Measurements from ENCODE around the gene CMSS1.

The CMSS1 gene

DNA sequence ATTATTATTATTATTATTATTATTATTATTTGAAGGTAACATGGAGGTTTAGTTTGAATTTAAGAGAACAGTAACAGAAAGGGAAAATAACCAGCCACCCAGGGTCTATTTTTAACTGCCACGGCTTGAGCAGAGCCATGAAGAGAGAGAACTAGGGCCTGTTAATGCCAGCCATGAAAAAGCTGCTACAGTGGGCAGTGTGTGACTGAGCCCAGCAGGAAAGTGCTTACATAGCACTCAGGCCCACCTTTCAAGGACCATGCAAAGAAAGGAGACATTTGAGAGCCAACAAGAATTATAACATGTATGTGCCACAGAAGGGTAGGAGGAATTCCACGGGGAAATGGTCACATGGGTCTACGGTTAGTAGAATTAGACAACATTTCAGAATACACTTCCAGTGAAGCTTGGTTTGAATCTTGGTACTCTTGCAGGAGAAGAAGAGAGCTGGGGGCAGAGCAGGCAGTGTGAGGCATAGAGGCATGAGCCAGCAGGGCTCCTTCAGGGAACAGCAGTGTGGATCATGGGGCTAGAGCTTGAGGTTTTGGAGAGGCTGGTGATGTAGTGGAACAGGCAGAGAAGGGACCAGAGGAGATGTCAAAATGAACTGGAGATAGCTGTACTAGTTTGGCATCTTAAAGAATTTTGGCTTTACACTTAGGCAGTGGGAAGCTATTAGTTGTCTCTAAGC, 140.7 kb downstream of the CMSS1 start:
- no peak for DNase-seq (ENCODE audit: low read depth in 2 of 2)

DNA sequence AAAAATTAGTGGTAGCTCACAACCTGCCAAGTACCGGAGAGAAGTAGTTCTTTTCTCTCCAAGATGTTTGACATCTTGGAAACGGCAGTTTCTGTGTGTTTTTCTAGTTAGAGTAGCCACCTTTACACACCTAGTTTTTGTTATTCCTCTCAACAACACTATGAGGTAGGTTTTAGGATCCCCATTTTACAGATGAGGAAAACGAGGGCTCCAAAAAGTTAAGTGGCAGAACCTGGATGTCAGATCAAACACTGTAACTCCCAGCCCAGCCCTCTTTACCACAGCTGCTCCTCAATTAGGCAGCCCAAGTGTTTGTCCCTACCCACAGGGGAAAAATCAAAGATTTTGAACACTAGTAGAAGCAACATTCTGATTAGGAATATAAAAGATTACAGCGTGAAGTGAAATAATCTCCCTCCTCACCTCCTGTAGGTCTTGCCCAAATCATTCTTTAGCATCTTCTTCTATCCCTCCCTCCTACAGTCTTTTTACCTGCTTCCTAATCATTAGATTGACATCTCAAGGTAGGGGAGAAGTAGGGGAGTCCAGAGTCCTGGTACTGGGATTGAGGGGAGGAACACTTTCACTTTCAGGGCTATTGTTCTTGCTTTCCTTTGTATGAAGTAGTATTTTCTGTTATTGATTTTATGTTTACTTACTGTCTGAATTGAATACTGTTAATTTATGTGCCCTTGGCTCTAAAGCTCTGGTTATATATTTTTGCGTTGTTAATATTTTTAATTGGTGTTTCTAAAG, 142.6 kb downstream of the CMSS1 start:
- DNase-seq (ENCODE audit: low read depth in 2 of 2), result no peak

DNA sequence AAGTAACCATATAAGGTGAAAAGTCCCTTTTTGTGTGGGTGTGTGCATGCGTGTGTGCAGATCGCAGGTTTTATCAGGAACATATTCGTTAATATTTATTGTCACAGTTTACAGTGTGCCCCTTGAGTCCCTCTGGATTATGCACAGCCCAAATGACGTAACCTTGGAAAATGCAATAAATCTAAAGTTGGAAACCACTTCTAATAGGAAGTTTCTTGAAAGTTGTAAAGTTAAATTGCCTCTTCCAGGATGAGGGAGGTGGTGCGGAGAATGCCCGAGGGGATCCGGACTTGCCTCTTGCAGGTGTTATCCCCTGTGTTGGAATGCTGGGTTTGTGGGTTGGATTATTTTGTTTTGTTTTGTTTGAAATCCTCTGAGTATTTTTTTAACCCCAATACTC, 143.3 kb downstream of the CMSS1 start:
- DNase-seq (ENCODE audit: low read depth in 2 of 2), result no peak

DNA sequence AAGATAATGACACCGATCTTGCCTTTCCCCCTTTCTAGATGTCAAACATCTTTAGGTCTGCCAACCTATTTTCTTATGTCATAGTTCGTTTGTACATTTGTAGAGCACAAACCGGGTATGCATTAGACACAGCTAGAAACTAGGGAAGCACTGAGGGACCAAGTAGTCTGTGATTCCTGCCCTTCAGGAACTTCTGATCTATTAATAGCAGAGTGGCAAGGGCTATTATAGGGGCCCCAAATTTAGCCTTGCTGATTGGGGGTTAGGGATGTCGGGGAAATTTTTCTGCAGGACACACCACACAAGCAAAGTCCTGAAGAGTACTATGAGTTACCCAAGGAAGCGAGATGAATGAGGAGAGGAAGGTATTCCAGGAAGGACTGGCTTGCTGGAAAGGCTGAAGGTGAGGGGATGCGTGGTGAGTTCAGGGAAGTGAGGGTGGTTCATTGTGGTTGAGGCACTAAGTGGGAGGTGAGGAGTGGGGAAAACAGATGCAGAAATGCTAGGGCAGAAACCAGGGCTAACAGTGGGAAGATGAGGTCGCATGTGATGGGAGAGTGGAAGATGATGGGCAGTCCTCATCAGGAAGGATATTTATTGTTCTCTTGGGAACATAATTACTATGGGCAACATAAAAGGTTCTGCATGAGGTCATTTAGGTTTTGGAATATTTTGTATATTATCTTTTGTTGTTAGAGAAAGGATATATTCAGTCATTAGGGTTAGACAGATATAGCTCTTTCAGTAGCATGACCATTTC, 144.3 kb downstream of the CMSS1 start:
- no peak for DNase-seq (ENCODE audit: low read depth in 2 of 2)

DNA sequence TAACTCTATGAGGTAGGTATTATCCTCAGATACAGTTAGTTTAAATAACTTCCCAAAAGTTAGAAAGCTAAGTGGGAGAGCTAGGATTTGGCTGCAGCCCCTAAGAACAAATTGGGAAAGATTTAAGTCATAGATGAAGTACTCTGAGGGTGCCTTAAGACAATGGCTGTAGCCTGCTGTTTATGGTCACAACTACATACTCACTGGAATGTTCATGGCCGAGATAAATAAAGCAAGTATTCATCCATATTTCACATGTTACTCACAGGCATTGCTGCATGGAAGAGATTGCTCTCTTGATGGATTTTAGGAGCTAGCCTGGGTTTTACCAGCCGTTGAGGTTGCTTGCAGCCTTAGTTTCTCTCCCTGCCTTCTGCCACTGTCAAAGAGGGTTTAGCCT, 145.0 kb downstream of the CMSS1 start:
- DNase-seq (ENCODE audit: low read depth in 2 of 2), result no peak

DNA sequence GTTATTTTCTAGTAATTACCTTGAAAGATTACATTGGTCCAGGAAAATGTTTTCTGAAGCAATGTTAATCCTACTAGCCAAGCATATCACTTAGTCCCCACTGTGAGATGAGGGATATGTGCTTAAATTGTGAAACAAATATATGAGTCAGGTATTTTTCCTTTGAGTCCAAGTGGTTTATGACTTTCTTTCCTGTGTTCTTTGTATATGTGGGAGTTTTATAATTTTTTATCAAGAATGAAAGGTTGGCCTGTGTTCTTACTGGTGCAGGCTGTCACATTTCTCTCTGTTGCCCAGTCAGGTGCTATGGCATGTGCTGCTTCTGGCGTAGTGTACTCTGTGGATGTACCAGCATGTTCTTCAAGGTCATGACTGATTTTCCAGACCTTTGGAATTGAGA, 147.4 kb downstream of the CMSS1 start:
- DNase-seq (ENCODE audit: low read depth in 2 of 2), result no peak

DNA sequence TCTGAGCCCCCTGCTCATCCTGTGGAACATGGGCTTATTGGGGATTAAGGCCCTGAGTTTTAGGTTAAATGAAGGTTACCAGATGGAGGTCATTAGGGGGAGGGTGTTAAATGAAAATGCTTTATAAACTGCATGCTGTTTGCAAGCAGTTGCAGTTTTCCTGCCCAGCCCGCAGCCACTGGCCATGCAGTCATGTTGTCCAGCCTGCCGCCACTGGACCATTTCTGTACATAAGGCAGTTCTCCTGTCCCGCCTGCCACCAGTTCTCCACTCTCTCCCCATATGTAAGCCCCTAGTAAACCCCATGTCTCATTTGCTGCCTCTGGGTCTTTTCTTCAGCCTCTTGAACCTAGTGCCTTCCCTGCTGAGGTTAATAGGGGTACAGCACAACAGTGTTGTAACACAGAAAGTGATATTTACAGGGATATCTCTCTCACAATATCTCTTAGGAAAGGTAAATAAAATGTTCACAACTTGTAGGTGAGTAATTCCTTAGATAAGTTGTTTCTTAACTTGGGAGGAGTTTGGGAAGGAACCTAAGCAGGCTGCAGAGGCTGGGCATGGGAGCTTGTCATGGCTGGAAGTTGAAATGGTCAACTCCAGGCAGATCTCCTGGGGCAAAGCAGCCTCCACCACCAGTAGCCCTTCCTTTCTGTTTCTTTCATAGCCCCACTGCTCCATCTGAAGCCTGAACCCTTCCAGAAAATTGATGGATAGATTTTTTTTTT, 148.2 kb downstream of the CMSS1 start:
- no peak for DNase-seq (ENCODE audit: low read depth in 2 of 2)

DNA sequence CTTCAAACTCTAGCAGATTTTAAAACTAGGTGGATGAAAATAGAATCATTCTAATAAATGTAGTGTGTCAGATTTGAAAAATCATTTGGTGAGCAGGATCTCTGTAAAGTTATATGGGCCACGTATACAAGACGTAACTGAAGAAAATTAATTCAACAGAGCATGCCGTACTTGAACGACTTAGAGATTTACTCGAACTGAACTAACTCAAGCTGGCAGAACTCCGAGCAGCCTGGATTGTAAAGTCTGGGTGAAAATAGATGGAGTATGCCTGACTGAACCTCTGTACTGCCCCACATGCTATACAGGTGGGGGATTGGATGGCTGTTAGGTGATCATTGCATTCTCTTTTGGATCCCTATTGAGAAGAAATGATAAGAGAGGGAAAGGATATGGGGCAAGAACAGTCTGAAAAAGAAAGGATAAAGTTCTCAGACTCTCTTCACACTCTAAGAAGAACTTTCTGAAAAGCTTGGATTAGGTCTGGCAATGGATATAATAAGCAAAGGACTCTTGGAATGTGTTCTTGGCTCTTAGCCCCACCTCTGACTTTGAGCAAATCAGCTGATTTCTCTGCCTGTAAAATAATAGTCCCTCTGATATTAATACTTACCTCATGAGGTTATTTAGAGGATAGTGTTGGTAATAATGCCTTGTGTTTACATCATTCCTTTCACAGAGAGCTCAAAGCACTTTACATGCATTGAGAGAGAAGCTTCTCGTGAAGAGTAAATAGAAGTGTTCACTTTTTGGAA, 149.2 kb downstream of the CMSS1 start:
- no peak for DNase-seq (ENCODE audit: low read depth in 2 of 2)

DNA sequence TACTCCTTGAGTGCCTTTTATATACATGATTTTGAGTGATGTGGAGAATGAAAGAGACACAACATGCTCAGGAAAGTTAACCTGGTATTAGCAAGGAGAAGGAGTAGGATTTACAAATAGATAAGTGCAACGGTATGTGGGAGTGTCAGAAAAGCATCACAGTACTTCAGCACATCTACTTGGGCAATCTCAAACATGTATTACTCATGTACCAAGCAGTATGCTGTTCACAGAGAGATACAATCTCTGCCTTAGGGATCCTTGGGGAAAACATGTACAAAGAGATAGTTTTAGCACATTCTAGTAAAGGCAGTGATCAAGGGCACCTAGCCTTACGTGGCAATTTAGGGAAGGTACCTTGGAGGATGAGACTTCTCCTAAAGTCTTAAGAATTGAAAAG, 150.1 kb downstream of the CMSS1 start:
- DNase-seq (ENCODE audit: low read depth in 2 of 2), result no peak

DNA sequence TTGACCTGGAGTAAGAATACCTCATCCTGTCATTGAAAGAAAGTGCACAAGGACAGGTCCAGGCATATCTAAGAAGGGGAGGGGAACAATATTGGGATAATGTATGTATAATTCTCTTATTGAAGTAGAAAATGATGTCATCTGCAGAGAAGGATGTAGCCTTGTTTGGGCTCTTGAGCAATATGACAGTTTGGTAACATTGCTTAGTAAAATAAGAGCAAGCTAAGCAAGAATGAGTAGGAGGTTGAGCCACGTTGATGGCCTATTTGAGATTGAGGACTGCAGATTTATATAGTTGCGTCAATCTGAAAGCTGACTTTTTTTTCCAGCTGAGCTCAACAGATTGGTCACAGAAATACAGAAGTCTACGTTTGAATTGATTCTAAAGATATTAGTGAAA, 151.5 kb downstream of the CMSS1 start:
- no peak for DNase-seq (ENCODE audit: low read depth in 2 of 2)

DNA sequence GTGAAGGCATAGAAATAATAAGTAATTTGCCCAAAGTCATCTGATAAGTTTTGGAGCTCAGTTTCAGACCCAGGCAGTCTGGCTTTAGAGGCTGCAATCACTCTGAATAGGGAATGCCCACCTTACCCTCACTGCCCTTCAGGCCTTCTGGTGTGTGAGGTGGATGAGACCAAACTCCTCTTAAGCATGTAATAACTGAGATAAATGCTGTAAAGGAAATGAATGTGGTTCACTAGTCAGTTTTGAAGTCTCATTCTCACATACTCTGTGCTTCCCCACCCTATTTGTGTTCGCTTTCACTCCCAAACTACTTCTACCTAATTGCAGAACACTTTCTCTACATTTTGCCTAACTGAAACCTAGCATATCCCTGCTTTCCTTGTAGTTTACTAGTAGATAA, 152.5 kb downstream of the CMSS1 start:
- DNase-seq (ENCODE audit: low read depth in 2 of 2), result no peak

DNA sequence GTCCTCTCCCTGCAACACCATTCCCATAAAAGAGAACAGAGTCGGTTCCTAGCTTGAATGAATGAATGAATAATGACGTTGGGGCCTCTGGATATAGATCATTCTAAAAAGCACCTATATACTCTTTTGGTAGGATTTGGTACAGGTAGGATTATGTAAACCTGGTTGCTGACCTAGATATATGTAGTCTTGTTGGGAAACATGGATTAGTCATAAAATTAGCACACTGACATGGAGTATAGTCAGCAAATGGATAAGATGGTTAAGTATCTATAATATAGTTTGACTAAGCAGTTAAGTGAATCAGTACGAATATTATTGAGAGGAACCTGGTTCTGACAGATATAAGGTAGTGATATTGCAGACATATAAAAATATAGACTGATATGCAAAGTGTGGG, 154.1 kb downstream of the CMSS1 start:
- no peak for DNase-seq (ENCODE audit: low read depth in 2 of 2)

DNA sequence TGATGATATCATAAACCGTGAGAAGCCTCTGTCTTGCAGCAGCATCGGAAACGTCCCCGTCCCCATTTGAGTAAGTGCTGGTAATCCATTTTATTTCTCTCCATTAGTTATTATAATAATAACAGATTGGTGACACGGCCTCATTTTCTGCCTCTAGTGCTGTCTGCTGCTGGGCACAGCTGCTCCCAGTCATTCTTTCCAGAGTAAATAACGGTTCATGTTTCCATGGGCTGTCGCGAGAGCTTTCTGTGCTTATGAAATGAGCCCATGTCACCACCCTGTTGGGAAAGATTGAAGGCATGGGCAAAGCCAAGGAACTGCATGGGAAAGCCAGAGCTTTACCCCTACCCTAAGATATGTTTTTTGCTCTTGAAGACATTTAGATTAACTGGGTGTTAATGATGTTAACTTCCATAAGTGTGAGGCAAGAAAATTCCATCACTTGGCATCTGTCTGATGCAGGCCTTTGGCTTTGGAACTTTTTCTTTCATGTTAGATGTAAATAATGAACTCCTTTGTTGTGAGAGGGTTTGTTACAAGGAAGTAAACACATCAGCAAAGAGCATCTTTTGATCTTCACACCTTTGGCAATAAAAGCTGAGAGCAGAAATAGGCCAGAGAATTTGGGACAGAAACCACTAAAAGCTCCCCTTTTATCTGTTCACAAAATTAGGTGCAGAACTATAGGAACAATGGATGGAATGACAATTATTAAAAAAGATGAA, 154.9 kb downstream of the CMSS1 start:
- DNase-seq (ENCODE audit: low read depth in 2 of 2), result no peak

DNA sequence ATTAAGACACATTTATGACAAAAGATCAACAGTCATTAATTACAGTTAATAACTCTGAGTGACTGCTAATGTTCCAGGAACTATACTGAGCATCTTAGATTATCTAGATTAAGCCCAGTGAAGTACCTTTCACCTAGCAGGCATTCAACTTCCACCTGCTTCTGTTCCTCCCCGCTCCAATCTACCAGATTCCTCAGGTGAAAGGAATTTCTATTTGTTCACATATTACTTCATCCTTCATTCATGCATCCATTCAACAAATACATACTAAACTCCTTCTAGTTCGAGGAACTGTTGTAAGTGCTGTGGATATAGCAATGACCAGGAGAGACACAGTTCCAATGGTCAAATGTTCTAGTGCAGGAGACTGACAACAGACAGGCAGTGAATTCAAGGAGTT, 157.3 kb downstream of the CMSS1 start:
- DNase-seq (ENCODE audit: low read depth in 2 of 2), result no peak

DNA sequence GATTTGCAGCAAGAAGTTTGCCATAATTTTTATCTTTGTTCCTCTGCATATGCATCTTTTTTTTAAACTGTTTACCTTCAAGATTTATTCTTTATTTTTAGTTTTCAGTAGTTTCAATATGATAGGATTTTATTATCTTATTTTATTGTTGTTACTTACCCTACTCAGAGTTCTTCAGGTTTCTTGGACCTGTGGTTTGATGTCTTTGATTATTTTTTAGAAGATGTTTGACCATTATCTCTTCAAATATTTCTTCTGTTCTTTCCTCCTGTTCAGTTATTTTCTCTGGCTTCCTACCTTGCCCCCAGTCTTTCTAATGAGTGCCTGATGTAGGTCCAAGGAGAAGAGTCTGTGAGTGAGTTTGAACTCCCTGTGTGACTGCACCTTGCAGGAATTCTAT, 158.9 kb downstream of the CMSS1 start:
- DNase-seq (ENCODE audit: low read depth in 2 of 2), result no peak

DNA sequence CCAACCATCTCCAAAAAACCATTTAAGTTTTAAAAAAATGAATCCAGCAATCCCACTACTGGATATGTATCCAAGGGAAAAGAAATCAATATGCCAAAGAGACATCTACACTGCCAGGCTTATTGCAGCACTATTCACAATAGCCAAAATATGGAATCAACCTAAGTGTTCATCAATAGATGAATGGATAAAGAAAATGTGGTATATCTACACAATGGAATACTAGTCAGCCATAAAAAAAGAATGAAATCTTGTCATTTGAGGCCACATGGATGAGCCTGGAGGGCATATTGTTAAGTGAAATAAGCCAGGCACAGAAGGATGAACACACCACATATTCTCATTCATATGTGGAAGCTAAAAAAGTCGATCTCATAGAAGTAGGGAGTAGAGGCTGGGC, 160.6 kb downstream of the CMSS1 start:
- DNase-seq (ENCODE audit: low read depth in 2 of 2), result no peak

DNA sequence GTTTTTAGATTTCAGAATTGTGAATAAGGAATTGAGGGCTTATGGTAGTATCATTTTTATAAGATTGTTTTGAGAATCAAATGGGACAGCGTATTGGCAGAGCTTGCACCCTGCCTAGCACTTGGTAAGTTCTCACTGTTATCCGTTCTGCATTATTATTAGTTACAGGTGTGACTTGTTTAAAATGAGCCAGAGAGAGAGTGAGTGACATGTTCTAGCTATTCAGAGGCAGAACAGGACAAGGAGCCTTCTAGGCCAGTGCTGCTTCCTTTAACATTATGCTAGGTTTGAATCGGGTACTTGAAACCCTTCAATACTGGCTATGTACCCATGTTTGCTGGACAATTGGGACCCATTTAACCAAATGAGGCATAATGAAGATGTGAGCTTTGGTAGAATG, 162.9 kb downstream of the CMSS1 start:
- no peak for DNase-seq (ENCODE audit: low read depth in 2 of 2)

DNA sequence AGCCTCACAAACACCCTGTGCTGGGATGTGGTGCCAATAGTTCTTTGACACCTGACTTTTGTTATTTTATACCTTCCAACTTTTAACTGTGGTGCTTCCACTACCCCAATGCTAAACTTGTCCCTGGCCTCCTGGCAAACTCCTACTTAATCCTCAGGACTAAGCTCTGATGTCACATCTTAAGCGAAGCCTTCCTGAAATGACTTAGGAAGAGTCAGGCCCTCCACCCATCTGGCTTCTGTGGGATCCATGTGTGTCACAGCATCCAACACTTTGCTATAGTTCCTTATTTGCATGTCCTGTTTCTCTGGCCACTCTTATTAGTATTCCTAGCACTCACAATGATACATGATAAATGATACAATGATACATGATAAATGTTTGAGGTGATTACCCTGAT, 163.5 kb downstream of the CMSS1 start:
- no peak for DNase-seq (ENCODE audit: low read depth in 2 of 2)

DNA sequence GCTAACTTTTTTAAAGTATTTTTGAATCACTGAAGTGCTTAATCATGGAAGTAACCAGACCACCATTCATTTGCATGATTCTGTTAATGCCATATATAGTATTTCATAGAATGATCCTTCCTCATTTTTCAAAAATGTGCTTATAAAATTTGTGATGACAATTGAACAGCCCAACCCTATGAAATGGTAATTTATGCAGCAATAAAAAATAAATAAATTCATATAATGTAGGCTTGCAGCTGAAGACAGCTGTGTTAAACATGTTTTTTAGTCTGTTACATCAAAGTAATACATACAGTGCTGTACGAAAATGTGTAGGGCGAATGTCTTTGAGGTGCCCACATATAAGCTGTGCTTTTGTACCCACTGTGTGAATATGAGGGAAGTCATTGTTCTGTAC, 165.0 kb downstream of the CMSS1 start:
- DNase-seq (ENCODE audit: low read depth in 2 of 2), result no peak

DNA sequence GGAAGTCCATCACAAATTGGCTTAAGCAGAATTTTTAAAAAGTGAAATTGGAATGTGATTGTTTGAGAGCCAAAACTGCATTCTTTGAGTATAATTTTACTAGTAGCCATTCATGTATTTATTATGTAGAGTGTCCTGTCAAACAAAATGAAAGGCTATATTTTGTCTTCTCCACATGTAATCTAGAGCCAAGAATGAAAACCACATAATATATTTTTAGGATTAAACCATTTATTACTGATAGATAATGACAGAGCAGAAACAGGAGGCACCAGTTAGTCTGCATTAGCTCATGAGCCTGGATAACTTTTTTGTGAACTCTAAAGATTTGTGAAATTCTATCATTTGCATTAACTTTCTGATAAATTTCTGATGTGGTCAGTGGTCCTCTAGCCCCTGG, 166.5 kb downstream of the CMSS1 start:
- no peak for DNase-seq (ENCODE audit: low read depth in 2 of 2)

DNA sequence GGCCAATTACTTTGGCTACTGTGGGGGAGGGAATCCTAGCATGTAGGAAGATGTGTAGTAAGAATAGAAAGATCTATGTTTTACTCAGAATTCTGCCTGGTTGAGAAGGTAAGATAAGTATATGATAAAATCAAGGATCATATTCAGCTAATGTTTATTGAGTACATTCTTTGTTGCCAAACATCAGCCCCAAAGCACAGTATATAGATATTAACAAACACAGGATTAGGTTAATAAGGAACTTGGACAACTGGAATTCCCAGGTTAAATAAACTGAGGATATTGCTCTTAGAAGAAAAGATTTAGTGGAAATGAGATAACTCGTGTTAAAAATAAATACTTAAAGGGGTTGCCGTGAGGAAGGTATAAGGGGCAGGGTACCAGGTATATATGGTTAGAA, 167.0 kb downstream of the CMSS1 start:
- no peak for DNase-seq (ENCODE audit: low read depth in 2 of 2)
